ENCODE data around the gene INSYN1. TPM values are rescaled to one million over a fixed set of nuclear protein-coding genes. Genes with fewer than 3 reads are reported as not detected.
"Not testable (repeated sequence)": the region's sequence is repeated elsewhere in the genome, so short reads cannot be mapped to it uniquely, and the experiment has no call there.

Gene INSYN1
- polyA plus RNA-seq, 3 donors: not detected

- peaks cover 11 to 21% (median 13%) of the 10 kb centered on the region in 3 donors for H3K27me3 Mint-ChIP-seq (ENCODE audit: low read depth in 3 of 3)
- H3K79me2 ChIP-seq (ENCODE audit: insufficient read depth, low read length): no peaks in the 10 kb centered on the region
- H3K27me3 ChIP-seq (ENCODE audit: control insufficient read depth in 2 of 2, insufficient read depth in 2 of 2, low read length in 2 of 2): no peaks in the 10 kb centered on the region
- H3K36me3 Mint-ChIP-seq: no peaks in the 10 kb centered on the region
- no peak overlapping the region for H3K9ac ChIP-seq (ENCODE audit: insufficient read depth, low read length, poor library complexity, severe bottlenecking)
- WGBS (ENCODE audit: insufficient coverage): 43% methylated on average over 11 of the region's 13 CpGs
- H3K4me1 ChIP-seq (ENCODE audit: control insufficient read depth in 1 of 2, insufficient read depth in 2 of 2, low read length in 2 of 2): no peaks in the 10 kb centered on the region
- no peak overlapping the region for H3K4me2 ChIP-seq (replicated peaks; ENCODE audit: extremely low read depth, low read length, poor library complexity, severe bottlenecking)
- H3K27ac ChIP-seq (ENCODE audit: low read depth in 1 of 2, low read length in 2 of 2): no peak overlapping the region
- no peaks in the 10 kb centered on the region for H3K36me3 ChIP-seq (replicated peaks in 1 of 2; ENCODE audit: control insufficient read depth in 1 of 2, insufficient read depth in 2 of 2, low read length in 2 of 2)
- peak; percentile 79 for TF ChIP-seq CTCF (IDR thresholded peaks at IDR 0.05)
- H3K9me3 ChIP-seq (replicated peaks in 1 of 2; ENCODE audit: control insufficient read depth in 1 of 2, insufficient read depth in 1 of 2, low read length in 2 of 2): no peaks in the 10 kb centered on the region
- H3K27ac Mint-ChIP-seq: no peak overlapping the region
- DNase-seq: peak; percentile 43 to 58 (median 44)
- no peak overlapping the region for H3K4me3 ChIP-seq (replicated peaks in 1 of 3; ENCODE audit: low read depth in 2 of 3, low read length in 3 of 3)
- no peaks in the 10 kb centered on the region for H3K9me3 Mint-ChIP-seq
- H4K20me1 ChIP-seq (ENCODE audit: insufficient read depth, low read length): no peaks in the 10 kb centered on the region
- intact Hi-C loops (cut with micrococcal nuclease): loop anchor here (2.0 to 5.0 kb wide), 4 partner anchors 68 to 423 kb away; no protein-coding TSS in a partner anchor
- peaks cover 2% of the 10 kb centered on the region for H3K4me1 Mint-ChIP-seq
- no peak overlapping the region for H3K4me3 Mint-ChIP-seq
- no peak overlapping the region for H2AFZ ChIP-seq (ENCODE audit: insufficient read depth, low read depth, low read length, poor library complexity, severe bottlenecking)
Observed at GRCh38 chr15:73704869-73705645, 48.1 kb downstream of the INSYN1 start.

- not testable (repeated sequence) for H2AFZ ChIP-seq (ENCODE audit: insufficient read depth, low read depth, low read length, poor library complexity, severe bottlenecking); H3K27me3 ChIP-seq (ENCODE audit: control insufficient read depth in 2 of 2, insufficient read depth in 2 of 2, low read length in 2 of 2); DNase-seq; H3K4me1 ChIP-seq (ENCODE audit: control insufficient read depth in 1 of 2, insufficient read depth in 2 of 2, low read length in 2 of 2); H3K9me3 ChIP-seq (replicated peaks in 1 of 2; ENCODE audit: control insufficient read depth in 1 of 2, insufficient read depth in 1 of 2, low read length in 2 of 2); H3K4me1 Mint-ChIP-seq; H3K36me3 Mint-ChIP-seq; H3K36me3 ChIP-seq (replicated peaks in 1 of 2; ENCODE audit: control insufficient read depth in 1 of 2, insufficient read depth in 2 of 2, low read length in 2 of 2); H3K4me2 ChIP-seq (replicated peaks; ENCODE audit: extremely low read depth, low read length, poor library complexity, severe bottlenecking); H3K79me2 ChIP-seq (ENCODE audit: insufficient read depth, low read length); H3K9ac ChIP-seq (ENCODE audit: insufficient read depth, low read length, poor library complexity, severe bottlenecking); H3K4me3 Mint-ChIP-seq; H3K4me3 ChIP-seq (replicated peaks in 1 of 3; ENCODE audit: low read depth in 2 of 3, low read length in 3 of 3); H4K20me1 ChIP-seq (ENCODE audit: insufficient read depth, low read length); H3K27ac ChIP-seq (ENCODE audit: low read depth in 1 of 2, low read length in 2 of 2); H3K27ac Mint-ChIP-seq; H3K9me3 Mint-ChIP-seq
- WGBS (ENCODE audit: insufficient coverage): 90% methylated on average over 17 of the region's 23 CpGs
- H3K27me3 Mint-ChIP-seq (ENCODE audit: low read depth in 3 of 3): peaks cover 16 to 23% (median 17%) of the 10 kb centered on the region in 3 donors
- intact Hi-C loops (cut with micrococcal nuclease): loop anchor here (2.0 to 5.0 kb wide), 4 partner anchors 67 to 422 kb away; no protein-coding TSS in a partner anchor
Observed at GRCh38 chr15:73704142-73704868, 48.8 kb downstream of the INSYN1 start.

GRCh38 chr15:73703601-73704000 is 49.5 kb downstream of the INSYN1 start:
- H3K4me3 Mint-ChIP-seq: not testable (repeated sequence)
- WGBS (ENCODE audit: insufficient coverage): 93% methylated on average over 23 of the region's 23 CpGs

More at GRCh38 chr15:73703601-73704000, 49.5 kb downstream of the INSYN1 start:
- peaks cover 23 to 28% (median 24%) of the 10 kb centered on the region in 3 donors for H3K27me3 Mint-ChIP-seq (ENCODE audit: low read depth in 3 of 3)
- not testable (repeated sequence) for H3K27ac Mint-ChIP-seq; H3K9me3 Mint-ChIP-seq; H3K36me3 Mint-ChIP-seq; H3K9me3 ChIP-seq (replicated peaks in 1 of 2; ENCODE audit: control insufficient read depth in 1 of 2, insufficient read depth in 1 of 2, low read length in 2 of 2); H3K4me2 ChIP-seq (replicated peaks; ENCODE audit: extremely low read depth, low read length, poor library complexity, severe bottlenecking); H3K36me3 ChIP-seq (replicated peaks in 1 of 2; ENCODE audit: control insufficient read depth in 1 of 2, insufficient read depth in 2 of 2, low read length in 2 of 2); H3K4me1 Mint-ChIP-seq; H3K4me3 ChIP-seq (replicated peaks in 1 of 3; ENCODE audit: low read depth in 2 of 3, low read length in 3 of 3); H3K79me2 ChIP-seq (ENCODE audit: insufficient read depth, low read length); H3K4me1 ChIP-seq (ENCODE audit: control insufficient read depth in 1 of 2, insufficient read depth in 2 of 2, low read length in 2 of 2); H4K20me1 ChIP-seq (ENCODE audit: insufficient read depth, low read length); H2AFZ ChIP-seq (ENCODE audit: insufficient read depth, low read depth, low read length, poor library complexity, severe bottlenecking); H3K9ac ChIP-seq (ENCODE audit: insufficient read depth, low read length, poor library complexity, severe bottlenecking); DNase-seq; H3K27me3 ChIP-seq (ENCODE audit: control insufficient read depth in 2 of 2, insufficient read depth in 2 of 2, low read length in 2 of 2); H3K27ac ChIP-seq (ENCODE audit: low read depth in 1 of 2, low read length in 2 of 2)
- intact Hi-C loops (cut with micrococcal nuclease): loop anchor here (5.0 kb wide), 3 partner anchors 66 to 421 kb away; no protein-coding TSS in a partner anchor
